Left ventricle myocardium superior (tissue), 1 donor: ENCODE measurements around the gene PI4KA. TPM values are rescaled to one million over a fixed set of nuclear protein-coding genes. Genes with fewer than 3 reads are reported as not detected.
"Not testable (repeated sequence)": the region's sequence is repeated elsewhere in the genome, so short reads cannot be mapped to it uniquely, and the experiment has no call there.

Experiments
- ATAC-seq: fragments of 200-7000 bp; cut with Tn5 transposase; one replicate; pipeline ENCODE4 v1.9.1; 2020; ENCODE audit warnings: mild to moderate bottlenecking, moderate library complexity
- DNase-seq: peaks from one replicate; pipeline ENCODE4 v3.0.0-alpha.2; 2020
- intact Hi-C: fragments of 100-400 bp; cut with micrococcal nuclease; formaldehyde crosslinking; loops from one replicate; pipeline ENCODE4 v1.11.0; 2022
- long read RNA-seq: library from polyadenylated mRNA; unstranded; transcript quantifications from one replicate; pipeline ENCODE4 v2.0.0, GENCODE V29; 2021
- total RNA-seq: library from RNA; stranded (reverse); fragmentation: NEBNext Ultra II Directional; extraction: Animal tissue kit (Norgen Biotek cat#: 25700); gene quantifications from one replicate; pipeline ENCODE4 v1.2.1, GENCODE V29; 2021
- donor health status: DM: no; HTN: yes; CAD: no; lungs with severe emphysema.

The PI4KA gene
- total RNA-seq: 46.2 TPM
- long read RNA-seq, partial matches to known transcripts: 42 of 48 reads
- long read RNA-seq, other reads (novel, unspliced or antisense): 3 of 48 reads

DNA sequence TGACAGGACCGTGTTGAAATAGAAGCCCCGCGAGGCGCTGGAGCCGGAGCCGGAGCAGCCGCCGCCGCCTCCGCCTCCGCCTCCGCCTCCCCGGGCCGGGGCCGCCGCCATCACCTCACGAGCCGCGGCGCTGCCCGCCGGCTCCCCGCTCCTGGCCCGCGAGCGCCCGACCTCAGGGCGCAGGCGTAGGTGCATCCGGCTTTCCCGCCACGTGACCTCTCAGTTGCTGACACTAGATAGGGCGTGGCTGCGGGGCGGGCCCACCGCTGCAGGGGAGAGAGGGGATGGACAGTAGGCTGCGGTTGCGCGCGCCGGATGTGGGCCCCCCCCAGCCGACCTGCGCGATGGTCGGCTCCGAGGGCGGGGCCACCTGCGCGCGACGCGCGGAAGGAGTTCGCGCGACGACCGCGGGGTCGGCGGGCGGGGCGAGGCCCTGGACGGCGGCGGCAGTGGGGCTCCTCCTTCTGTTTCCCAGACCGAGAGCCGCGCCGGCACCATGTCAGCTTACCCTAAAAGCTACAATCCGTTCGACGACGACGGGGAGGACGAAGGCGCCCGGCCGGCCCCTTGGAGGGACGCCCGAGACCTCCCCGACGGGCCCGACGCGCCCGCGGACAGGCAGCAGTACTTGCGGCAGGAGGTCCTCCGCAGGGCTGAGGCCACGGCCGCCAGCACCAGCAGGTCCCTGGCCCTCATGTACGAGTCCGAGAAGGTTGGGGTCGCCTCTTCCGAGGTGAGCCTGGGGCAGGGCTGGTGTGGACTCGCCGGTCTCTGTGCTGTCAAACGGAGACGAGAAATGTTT lies at the start of gene PI4KA, which contains the start of gene SNAP29:
TSS of gene PI4KA (minus strand) at position 197 of the 802 bp plus-strand sequence. CDS start at position 111, 86 bp downstream.
TSS of gene SNAP29 (plus strand) at position 393 of the 802 bp plus-strand sequence. CDS start at position 497, 104 bp downstream.
- DNase-seq: peak; percentile 100
- ATAC-seq: peak; percentile 95
- intact Hi-C loops: no loop called here

DNA sequence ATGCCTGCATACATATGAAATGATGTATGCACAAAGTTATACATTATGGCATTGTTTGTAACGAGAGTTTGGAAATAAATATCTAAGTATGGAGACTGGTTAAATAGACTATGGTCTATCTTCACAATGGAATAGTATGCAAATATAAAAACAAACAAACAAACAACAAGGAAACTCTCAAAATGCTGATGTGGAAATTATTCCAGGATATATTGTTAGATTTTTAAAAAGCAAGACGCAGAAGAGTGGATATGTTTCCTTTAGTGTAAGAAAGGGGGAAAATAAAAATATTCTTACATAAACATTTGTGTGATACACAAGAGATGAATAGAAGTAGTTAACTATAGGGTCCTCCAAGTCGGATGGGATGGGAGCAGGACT lies 47.8 kb upstream of the PI4KA start:
- ATAC-seq (no peak), DNase-seq (no peak)
- intact Hi-C loops: no loop called here

DNA sequence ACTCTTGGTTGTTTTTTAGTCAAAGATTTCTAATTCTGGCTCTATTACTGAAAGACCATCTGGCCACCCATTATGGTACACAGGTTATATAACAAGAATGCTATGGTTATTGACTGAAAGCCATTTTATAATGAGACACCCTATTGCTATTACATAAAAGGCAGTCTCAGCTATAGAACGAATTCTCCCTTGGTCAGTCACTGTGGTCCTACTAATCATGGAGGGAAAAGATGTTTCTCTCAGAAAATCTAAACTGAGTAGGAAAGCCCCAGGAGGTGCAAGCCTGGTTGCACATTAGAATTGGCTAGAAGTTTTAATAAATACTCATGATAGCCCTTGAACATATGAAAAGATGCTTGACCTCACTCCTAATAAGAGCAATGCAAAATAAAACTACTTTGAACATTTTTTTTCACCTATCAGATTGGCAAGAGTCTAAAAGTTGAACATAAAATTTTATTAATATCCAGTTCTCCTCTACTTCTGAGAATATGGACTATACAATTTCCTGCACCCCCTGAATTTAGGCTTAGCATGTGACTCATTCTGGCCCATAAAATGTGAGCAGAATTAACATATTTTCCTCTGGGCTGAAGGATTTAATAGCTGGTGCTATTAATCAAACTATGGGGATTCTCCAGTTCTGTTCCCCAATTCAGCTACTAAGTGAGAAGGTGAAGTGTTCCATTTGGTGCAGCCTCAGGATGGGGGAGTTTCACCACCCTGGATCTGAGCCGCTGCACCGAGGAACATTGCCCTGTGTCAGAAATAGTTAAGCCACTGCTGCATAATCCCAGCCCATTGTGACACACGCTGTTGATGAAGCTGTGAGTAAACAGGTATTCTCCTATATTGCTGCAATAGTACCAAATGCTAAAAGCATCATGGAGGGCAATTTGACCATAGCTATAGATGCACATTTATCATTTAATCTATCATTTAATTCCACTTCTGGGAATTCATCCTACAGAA lies 47.1 kb upstream of the PI4KA start:
- no peak for ATAC-seq
- no peak for DNase-seq
- intact Hi-C loops: no loop called here

DNA sequence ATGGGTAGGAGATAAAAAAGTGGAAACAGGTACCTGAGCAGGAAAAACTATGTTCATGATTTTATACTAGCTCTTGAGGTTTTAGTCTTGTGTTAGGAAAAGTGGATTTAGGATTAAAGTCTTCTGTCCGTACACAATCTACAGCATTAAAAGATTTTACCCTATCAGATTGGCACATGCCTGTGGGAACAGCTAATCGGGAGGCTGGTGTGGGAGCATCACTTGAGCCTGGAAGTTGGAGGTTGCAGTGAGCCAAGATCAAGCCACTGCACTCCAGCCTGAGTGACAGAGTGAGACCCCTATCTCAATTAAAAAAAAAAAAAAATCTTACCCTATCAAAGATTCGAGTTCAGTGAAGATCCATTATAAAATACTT lies 46.4 kb upstream of the PI4KA start:
- ATAC-seq: no peak
- DNase-seq: no peak
- intact Hi-C loops: no loop called here

DNA sequence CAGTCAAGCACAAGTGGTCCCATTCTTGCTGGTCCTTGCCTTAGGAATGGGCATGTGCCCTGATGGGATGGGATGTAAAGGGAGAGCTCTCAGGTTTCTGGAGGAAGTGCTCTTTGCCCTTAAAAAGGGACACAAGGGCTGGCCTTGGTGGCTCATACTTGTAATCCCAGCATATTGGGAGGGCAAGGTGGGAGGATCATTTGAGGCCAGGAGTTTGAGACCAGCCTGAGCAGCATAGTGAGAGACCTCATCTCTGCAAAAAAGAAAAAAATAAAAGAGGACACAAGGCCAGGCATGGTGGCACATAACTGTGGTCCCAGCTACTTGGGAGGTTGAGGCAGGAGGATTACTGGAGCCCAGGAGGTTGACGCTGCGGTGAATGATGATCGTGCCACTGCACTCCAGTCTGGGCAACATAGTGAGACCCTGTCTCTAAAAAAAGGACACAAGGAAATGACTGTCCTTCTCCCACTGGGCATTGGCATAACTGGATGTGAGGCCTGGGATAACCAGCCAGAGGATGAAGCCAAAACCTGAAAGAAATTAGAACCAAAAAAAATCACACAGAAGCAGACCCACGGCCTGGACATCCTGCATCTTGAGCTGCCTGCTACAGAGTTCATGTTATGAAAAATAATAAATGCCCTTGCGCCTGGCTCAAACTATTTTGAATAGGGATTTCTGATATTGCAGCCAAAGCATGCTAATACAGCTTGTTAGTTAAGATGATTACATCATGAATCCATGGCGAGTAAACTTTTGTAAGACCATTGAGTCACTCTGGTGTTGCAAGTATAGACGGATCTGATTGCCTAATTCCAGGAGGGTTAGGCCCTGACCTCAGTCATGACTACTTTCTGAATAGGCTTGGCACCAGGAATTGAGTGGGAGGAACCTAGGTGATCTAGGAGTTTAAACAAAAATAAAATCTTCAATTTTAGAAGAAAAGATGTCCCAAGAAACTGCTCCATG lies 45.7 kb upstream of the PI4KA start:
- intact Hi-C loops: no loop called here
- DNase-seq: no peak

DNA sequence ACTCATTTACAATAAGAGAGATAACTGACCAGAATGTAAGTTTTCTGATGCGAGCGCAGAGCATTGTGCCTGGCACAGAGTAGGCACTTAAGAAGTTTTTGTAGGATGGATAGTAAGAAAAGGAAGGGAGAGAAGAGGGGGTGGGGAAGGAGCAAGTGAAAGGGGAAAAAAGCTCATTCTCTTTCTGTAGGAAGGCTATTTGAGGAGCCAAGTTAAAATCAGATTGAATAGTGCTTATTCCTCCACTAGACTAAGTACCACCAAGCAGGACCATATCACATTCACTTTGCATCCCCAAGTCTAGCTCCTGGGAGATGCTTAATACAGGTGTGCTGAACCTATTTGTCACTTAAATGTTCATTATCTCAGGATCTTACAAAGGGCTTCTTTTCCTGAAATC lies 44.5 kb upstream of the PI4KA start:
- intact Hi-C loops: no loop called here
- ATAC-seq (no peak), DNase-seq (no peak)

More for the DNA sequence above, 45.7 kb upstream of the PI4KA start:
- ATAC-seq: peak; percentile 43

DNA sequence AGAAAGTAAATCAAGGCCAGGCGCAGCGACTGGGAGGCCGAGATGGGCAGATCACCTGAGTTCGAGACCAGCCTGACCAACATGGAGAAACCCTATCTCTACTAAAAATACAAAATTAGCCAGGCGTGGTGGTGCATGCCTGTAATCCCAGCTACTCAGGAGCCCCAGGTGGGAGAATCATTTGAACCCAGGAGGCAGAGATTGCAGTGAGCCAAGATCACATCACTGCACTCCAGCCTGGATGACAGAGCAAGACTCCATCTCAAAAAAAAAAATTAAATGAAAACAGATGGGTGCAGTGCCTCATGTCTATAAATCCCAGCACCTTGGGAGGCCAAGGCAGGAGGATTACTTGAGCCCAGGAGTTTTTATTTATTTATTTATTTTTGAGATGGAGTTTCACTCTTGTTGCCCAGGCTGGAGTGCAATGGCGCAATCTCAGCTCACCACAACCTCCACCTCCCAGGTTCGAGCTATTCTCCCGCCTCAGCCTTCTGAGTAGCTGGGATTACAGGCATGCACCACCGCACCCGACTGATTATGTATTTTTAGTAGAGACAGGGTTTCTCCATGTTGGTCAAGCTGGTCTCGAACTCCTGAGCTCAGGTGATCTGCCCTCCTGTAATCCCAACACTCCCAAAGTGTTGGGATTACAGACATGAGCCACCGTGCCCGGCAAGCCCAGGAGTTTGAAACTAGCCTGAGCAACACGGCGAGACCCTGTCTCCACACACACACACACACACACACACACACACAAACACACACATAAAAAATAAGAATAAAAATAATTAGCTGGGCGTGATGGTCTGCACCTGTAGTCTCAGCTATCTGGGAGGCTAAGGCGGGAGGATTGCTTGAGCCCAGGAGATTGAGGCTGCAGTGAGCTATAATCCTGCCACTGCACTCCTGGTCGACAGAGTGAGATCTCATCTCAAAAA lies 42.8 kb upstream of the PI4KA start:
- DNase-seq, ATAC-seq, intact Hi-C loops: not testable (repeated sequence)

DNA sequence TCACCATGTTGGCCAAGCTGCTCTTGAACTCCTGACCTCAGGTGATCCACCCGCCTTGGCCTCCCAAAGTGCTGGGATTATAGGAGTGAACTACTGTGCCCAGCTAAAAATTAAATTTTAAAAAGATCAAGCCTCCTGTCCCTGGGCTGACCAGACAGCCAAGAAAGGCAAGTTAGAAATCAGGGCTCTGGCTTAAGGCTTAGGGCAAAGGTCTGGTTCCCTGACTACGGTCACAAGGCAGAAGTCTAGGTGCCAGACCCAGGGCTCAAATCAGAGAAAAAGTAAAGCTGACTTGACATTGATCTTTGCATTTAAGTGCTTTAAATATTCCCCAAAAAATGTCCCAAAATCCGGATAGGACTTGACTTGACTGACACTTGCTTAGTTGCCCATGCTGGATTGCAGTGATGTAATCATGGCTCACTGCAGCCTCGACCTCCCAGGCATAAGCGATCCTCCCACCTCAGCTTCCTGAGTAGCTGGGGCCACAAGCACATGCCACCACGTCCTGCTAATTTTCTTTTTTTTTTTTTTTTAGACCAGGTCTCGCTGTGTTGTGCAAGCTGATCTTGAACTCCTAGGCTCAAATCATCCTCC lies 41.3 kb upstream of the PI4KA start:
- DNase-seq: no peak
- ATAC-seq: no peak
- intact Hi-C loops: no loop called here

DNA sequence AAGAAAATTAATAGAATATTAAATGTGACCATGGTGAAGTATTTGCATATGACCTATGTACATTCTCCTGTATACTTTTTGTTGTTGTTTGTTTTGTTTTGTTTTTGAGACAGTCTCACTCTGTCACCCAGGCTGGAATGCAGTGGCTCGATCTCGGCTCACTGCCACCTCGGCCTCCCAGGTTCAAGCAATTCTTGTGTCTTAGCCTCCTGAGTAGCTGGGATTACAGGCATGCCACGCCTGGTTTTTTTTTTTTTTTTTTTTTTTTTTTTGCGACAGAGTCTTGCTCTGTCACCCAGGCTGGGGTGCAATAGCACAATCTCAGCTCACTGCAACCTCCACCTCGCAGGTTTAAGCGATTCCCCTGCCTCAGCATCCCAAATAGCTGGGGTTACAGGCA lies 39.1 kb upstream of the PI4KA start:
- ATAC-seq, intact Hi-C loops: not testable (repeated sequence)

DNA sequence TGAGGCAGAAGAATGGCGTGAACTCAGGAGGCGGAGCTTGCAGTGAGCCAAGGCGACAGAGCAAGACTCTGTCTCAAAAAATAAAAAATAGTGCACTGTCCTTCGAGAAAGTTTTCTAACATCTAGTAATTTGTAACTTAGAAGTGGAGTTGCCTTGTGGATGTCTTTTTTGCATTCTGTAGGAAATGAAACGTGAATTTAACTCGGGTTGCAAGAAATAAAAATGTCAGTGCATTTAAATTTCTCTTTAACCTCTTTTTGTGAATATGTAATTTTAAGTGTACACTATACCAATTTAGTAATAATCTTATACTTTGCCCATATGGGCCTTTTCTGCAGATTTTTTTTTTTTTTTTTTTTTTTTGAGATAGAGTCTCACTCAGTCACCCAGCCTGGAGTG lies 32.4 kb upstream of the PI4KA start:
- no peak for DNase-seq
- intact Hi-C loops: no loop called here
- no peak for ATAC-seq

More for the DNA sequence above, 39.1 kb upstream of the PI4KA start:
- DNase-seq: not testable (repeated sequence)

DNA sequence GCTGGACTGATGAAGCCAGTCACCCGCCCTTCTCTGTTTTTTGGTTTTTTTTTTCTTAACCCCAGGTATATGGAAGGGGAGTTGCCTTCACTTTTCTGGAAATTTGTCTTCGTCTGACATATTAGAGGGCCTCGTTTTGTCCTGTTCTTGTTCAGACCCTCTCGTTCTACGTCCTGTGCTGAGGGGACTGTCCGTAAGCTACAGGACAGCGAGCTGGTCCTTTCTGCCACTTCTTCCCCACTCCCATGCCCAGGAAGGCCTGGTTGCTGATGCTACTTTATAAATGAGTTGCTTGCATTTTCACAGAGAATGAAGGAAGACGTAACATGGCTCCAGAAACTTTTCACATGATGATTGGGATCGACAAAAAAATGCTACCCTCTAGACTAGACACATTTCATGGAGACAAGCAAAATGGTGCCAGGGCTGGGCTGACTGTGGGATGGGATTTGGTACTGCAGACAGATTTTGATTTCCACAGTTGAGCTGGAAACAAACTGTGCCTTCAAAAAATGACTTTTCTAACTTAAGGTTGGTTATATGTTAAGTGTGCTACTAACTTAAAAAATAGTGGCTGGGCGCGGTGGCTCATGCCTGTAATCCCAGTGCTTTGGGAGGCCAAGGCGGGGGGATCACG lies 31.4 kb upstream of the PI4KA start:
- DNase-seq: no peak
- ATAC-seq: no peak
- intact Hi-C loops: no loop called here

DNA sequence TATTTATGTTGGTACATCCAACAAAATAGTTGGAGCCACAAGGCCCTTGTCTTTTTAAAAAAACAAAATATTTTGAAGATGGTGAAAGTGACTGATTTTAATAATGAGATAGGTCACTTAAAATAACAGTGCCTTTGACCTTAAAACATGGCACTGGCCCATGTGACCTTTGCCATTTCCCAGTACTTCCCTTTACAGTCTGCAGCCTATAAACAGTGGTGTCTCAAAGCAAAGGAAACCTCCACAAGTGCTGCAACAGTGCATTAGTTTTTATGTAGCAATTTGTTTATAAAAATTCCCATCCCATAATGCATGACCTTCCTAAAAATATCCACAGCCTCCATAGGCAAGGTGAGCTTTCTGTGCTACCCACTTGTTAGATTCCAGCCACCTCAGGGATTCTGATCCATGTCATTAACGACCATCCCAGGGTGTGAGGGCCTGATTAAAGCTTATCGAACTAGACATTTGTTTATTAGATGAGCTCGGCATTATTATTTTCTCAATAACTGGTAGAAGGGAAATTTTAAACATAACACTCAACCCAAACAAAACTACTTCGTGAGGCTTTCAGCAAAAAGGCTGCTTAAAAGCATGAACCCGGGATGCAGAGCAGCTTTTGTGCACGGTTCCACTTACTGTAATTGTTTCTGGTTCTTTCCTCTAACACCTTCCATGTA lies 30.6 kb upstream of the PI4KA start:
- intact Hi-C loops: no loop called here
- ATAC-seq (no peak), DNase-seq (no peak)

DNA sequence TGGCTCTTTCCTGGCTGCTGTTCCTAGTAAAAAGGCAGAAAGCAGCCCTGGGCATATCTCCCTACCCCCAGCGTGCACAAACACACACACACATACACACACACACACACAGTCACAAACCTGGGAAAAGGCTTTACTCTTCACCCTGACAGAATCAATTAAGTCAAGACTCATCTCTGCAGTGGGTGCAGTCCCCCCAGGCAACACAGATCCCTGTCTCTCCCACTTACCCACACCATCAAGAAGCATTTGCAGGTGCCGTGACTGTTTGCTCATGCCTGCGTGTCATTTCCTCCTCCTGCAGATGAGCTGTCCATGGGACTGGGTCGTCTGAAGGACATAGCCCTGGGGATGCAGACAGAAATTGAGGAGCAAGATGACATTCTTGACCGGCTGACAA lies 28.8 kb upstream of the PI4KA start:
- ATAC-seq (no peak), DNase-seq (no peak)
- intact Hi-C loops: no loop called here

DNA sequence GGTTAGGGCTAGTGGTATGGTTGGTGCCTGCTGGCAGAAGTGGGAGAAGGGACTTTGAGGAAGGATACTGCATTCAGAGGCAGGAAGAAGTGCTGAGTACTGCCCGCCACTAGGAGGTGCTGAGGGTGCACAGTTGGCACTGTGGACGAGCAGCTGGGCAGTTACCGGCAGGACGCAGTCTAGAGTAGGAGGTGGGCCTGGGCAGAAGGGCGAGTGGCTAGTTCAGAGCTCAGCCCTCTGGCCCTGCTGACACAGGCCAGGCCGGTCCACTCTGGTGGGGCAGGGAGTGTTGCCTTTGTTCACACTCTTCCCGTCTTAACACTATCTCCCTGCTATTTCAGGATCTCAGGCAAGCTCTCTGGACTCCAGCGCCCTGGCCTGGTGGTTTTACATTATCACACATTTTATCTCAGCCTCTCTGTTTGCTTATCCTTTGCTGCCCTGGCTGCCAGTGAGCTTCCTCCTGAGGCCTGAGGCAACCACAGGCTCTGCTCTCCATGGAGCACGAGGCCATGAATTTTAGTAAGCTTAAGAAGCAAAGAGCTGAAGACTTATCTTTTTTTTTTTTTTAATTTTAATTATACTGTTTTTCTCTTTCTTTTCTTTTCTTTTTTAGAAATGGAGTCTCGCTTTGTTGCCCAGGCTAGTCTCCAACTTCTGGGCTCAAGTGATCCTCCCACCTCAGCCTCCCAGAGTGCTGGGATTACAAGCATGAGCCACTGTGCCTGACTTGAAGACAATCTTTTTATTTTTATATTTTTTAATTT lies 27.1 kb upstream of the PI4KA start:
- DNase-seq (peak; percentile 85), ATAC-seq (peak; percentile 96)
- intact Hi-C loops: no loop called here

DNA sequence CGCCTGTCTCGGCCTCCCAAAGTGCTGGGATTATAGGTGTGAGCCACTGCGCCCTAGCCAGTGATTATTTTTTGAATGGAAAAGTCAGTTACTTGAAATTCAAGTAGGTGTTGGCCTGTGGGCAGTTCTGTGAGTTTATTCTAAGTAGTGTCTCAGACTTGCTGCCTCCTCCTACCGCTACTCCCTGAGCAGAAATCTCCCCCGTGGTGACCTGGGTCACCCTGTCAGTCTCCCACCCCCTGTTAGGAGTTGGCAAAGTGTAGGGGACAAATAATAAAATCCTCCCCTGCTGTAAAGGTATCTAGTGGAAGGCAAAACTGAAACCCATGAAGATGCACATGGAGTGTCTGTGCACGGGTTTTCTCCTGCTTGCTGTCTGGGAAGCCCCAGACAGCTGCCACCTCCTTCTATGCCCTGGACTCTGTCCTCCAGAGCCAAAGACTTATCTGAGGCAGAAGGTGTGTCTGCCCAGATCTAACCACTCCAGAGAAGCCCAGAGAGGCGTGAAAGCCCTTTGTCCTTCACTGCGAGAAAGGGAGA lies 26.5 kb upstream of the PI4KA start:
- ATAC-seq (no peak), DNase-seq (no peak)
- intact Hi-C loops: no loop called here
